Gastroesophageal sphincter (tissue), 4 donors: ENCODE results near the gene ADCY9. TPM values are rescaled to one million over a fixed set of nuclear protein-coding genes. Genes with fewer than 3 reads are reported as not detected.

Experiments
- ATAC-seq: fragments of 150-250 bp; one replicate; pipeline ENCODE4 v1.9.1; 2016; ENCODE audit warnings: mild to moderate bottlenecking, moderate library complexity
- H3K27ac ChIP-seq, 4 donors: fragments of 200-600 bp; sonication (generic) in 3 of 4; 1 replicate in 3 of 4; 2 replicates in 1 of 4; pipeline ENCODE4 v1.5.1; 2016 to 2019
- H3K27me3 ChIP-seq: fragments of 200-600 bp; sonication (generic); one replicate; pipeline ENCODE4 v1.5.1; 2019
- H3K36me3 ChIP-seq, 2 donors: fragments of 200-600 bp; sonication (generic); one replicate each; pipeline ENCODE4 v1.5.1; 2019; ENCODE audit warnings: control low read depth in 1 of 2
- H3K4me1 ChIP-seq, 3 donors: fragments of 200-600 bp; sonication (generic); 1 replicate in 2 of 3; 2 replicates in 1 of 3; pipeline ENCODE4 v1.5.1; 2016 to 2019; ENCODE audit warnings: control low read depth in 2 of 3
- H3K4me3 ChIP-seq, 2 donors: fragments of 200-600 bp; sonication (generic); one replicate each; pipeline ENCODE4 v1.5.1; 2019; ENCODE audit warnings: mild to moderate bottlenecking in 1 of 2, moderate library complexity in 1 of 2
- H3K9me3 ChIP-seq, 3 donors: fragments of 200-600 bp; sonication (generic); one replicate each; pipeline ENCODE4 v1.5.1; 2017 to 2019; ENCODE audit warnings: control low read depth in 2 of 3
- CTCF ChIP-seq, 4 experiments: fragments of 200-600 bp in 2 of 4; fragments of 450-650 bp in 2 of 4; sonication (generic) in 1 of 4; IDR thresholded peaks; one replicate each; pipeline ENCODE4 v1.5.1; 2017 to 2019; ENCODE audit warnings: antibody characterized with exemption in 4 of 4, mild to moderate bottlenecking in 2 of 4, moderate library complexity in 2 of 4
- EP300 ChIP-seq: sonication (generic); formaldehyde crosslinking; IDR thresholded peaks from one replicate; pipeline ENCODE4 v1.6.1; 2017; ENCODE audit warnings: antibody characterized with exemption, mild to moderate bottlenecking
- POLR2A ChIP-seq, 2 donors: fragments of 450-650 bp; IDR thresholded peaks; one replicate each; pipeline ENCODE4 v1.6.1; 2017; ENCODE audit warnings: antibody characterized with exemption in 2 of 2, mild to moderate bottlenecking in 2 of 2, moderate library complexity in 1 of 2
- POLR2AphosphoS5 ChIP-seq: sonication (generic); formaldehyde crosslinking; IDR thresholded peaks from one replicate; pipeline ENCODE4 v1.6.1; 2017; ENCODE audit warnings: antibody characterized with exemption
- WGBS, 2 donors: methylation state at CpG; one replicate each; pipeline ENCODE4 v1.1.5; 2018; ENCODE audit warnings: low coverage in 1 of 2; 5-methylcytosine and 5-hydroxymethylcytosine counted together
- total RNA-seq, 4 donors: library from RNA; depleted of rRNA; stranded (reverse); fragments of >200 nt; gene quantifications; one replicate each; pipeline ENCODE4 v1.1.0, GENCODE V29; 2016

The ADCY9 gene
- total RNA-seq, result 10 to 100 TPM; 33.0 to 83.5 (median 43.4) TPM

- ATAC-seq, result peak; percentile 91
- Histone ChIP-seq H3K4me3 (peak within 1 kb of the TSS; percentile 60 to 69), H3K36me3 (no peaks in the 10 kb centered on the region), H3K4me1 (peaks cover 0 to 48% (median 28%) of the 10 kb centered on the region in 3 donors), H3K27me3 (no peaks in the 10 kb centered on the region), H3K27ac (peak within 1 kb of the TSS; percentile 51 to 93 (median 90)), H3K9me3 (no peaks in the 10 kb centered on the region)
- peak; percentile 27 for TF ChIP-seq POLR2AphosphoS5
- TF ChIP-seq CTCF (IDR thresholded peaks at IDR 0.05), result no peak
- TF ChIP-seq POLR2A (IDR thresholded peaks at IDR 0.05), result peak; percentile 53 to 67
- no peak for TF ChIP-seq EP300
- 5 to 10% methylated on average over 10 to 12 of the region's 105 CpGs for WGBS, 2 donors
Observed at GRCh38 chr16:4116325-4117249, at the start of gene ADCY9. Gene ADCY9, minus strand, starts transcription at chr16:4116442. Its CDS starts 1,000 bp downstream, at chr16:4115442.

- 71 to 79% methylated on average over 7 of the region's 7 CpGs for WGBS, 2 donors
- Histone ChIP-seq H3K27ac (no peak overlapping the region), H3K36me3 (no peaks in the 10 kb centered on the region), H3K27me3 (no peaks in the 10 kb centered on the region), H3K9me3 (no peaks in the 10 kb centered on the region), H3K4me1 (no peaks in the 10 kb centered on the region), H3K4me3 (no peak overlapping the region)
- no peak for TF ChIP-seq EP300
- TF ChIP-seq POLR2A (IDR thresholded peaks at IDR 0.05), result no peak
- TF ChIP-seq POLR2AphosphoS5, result no peak
- TF ChIP-seq CTCF (IDR thresholded peaks at IDR 0.05), result no peak
- no peak for ATAC-seq
Observed at GRCh38 chr16:4160658-4161430, 44.6 kb upstream of the ADCY9 start.

GRCh38 chr16:4159726-4160125, 43.5 kb upstream of the ADCY9 start:
- TF ChIP-seq POLR2AphosphoS5 (no peak), EP300 (no peak), CTCF (IDR thresholded peaks at IDR 0.05) (no peak), POLR2A (IDR thresholded peaks at IDR 0.05) (no peak)
- H3K4me3 ChIP-seq, result no peak overlapping the region
- H3K9me3 ChIP-seq, result no peaks in the 10 kb centered on the region
- H3K36me3 ChIP-seq, result no peaks in the 10 kb centered on the region
- H3K27me3 ChIP-seq, result no peaks in the 10 kb centered on the region
- no peak for ATAC-seq
- WGBS, 2 donors, result 97 to 100% methylated on average over 3 to 16 of the region's 17 CpGs
- no peak overlapping the region for H3K27ac ChIP-seq
- H3K4me1 ChIP-seq, result no peaks in the 10 kb centered on the region

- Histone ChIP-seq H3K36me3 (no peaks in the 10 kb centered on the region), H3K27ac (no peak overlapping the region), H3K4me1 (no peaks in the 10 kb centered on the region), H3K27me3 (no peaks in the 10 kb centered on the region), H3K4me3 (no peak overlapping the region), H3K9me3 (no peaks in the 10 kb centered on the region)
- TF ChIP-seq EP300 (no peak), CTCF (IDR thresholded peaks at IDR 0.05) (no peak), POLR2A (IDR thresholded peaks at IDR 0.05) (no peak)
- ATAC-seq, result no peak
- WGBS, 2 donors, result 77 to 88% methylated on average over 9 of the region's 13 CpGs
Observed at GRCh38 chr16:4158143-4159093, 42.2 kb upstream of the ADCY9 start.
